SK-N-SH (cell line): ENCODE measurements around the gene DDIT4.

Experiments
- EZH2phosphoT487 ChIP-seq: fragments of 200-600 bp; sonication (generic); IDR thresholded peaks from 2 replicates; pipeline ENCODE4 v1.6.1; 2017; ENCODE audit warnings: low read depth, mixed run types, mild to moderate bottlenecking, antibody characterized with exemption, moderate library complexity, borderline replicate concordance
- JUND ChIP-seq: IDR thresholded peaks from 2 replicates; pipeline ENCODE4 v1.4.0; 2012
- MEF2A ChIP-seq: IDR thresholded peaks from 2 replicates; pipeline ENCODE4 v1.4.0; 2012; ENCODE audit warnings: low read depth, borderline replicate concordance
- MXI1 ChIP-seq: IDR thresholded peaks from 2 replicates; pipeline ENCODE4 v1.6.1; 2012; ENCODE audit warnings: mild to moderate bottlenecking, low read depth, low read length, improper control_type of control experiment
- RAD21 ChIP-seq: IDR thresholded peaks from 2 replicates; pipeline ENCODE4 v1.6.1; 2012; ENCODE audit warnings: mild to moderate bottlenecking, low read length
- RCOR1 ChIP-seq: fragments of 150-350 bp; IDR thresholded peaks from 2 replicates; pipeline ENCODE4 v1.6.1; 2017; ENCODE audit warnings: antibody characterized with exemption, low read length
- SIN3A ChIP-seq: IDR thresholded peaks from 2 replicates; pipeline ENCODE4 v1.6.1; 2012; ENCODE audit warnings: low read depth, mild to moderate bottlenecking, low read length, moderate library complexity, borderline replicate concordance
- TAF1 ChIP-seq: IDR thresholded peaks from 2 replicates; pipeline ENCODE4 v1.6.1; 2012; ENCODE audit warnings: low read depth, mild to moderate bottlenecking, low read length, moderate library complexity, borderline replicate concordance
- TF ChIP-seq, protein P1 (sequence below): fragments of 200-600 bp; sonication (generic); IDR thresholded peaks from 2 replicates; pipeline ENCODE4 v1.6.1; 2017; ENCODE audit warnings: antibody characterized with exemption, mild to moderate bottlenecking, moderate library complexity
- TF ChIP-seq, protein P2 (sequence below): IDR thresholded peaks from 2 replicates; pipeline ENCODE4 v1.6.1; 2012; ENCODE audit warnings: mild to moderate bottlenecking, low read depth, low read length, moderate library complexity
- TF ChIP-seq, protein P3 (sequence below): fragments of 150-350 bp; IDR thresholded peaks from 2 replicates; pipeline ENCODE4 v1.6.1; 2017; ENCODE audit warnings: antibody characterized with exemption, low read length, low read depth, borderline replicate concordance

DNA sequence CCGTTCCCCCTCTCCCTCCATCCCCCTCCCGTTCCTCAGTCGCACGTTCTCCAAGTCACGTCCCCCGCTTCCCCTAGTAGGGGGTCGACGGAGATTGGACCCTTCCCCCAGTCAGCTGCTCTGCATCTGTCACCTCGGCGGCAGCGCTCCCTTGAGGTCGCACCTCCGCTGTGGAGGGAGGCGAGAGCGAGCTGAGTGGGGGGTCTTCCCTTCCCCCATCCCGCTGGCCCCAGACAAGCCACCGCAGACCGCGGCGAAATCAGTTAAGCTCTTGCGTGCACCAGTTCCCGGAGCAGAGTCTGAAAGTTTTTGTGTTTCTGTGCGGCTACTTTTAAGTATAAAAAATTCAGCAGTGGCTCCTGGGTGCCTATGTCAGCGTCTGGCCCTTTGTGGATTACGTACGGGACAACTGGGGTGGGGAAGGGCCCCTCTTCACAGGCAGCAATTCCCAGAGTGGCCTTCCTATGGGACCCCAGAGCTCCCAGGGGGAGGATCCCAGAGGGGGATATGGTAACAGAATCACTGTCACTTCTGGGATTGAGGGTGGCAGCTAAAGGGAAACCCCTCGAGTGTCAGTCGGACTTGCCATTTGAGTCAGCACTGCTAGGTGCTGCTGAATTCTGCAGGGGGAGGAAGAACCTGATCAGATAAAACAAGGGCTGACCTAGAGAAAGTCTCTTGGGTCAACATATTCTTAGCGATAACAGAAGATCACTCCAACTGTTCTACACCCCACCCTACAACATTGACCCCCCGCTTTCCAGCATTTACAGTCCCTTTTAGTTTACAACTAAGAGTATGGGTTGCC is 12.5 kb upstream of the DDIT4 start:
- TF ChIP-seq, protein P1, sequence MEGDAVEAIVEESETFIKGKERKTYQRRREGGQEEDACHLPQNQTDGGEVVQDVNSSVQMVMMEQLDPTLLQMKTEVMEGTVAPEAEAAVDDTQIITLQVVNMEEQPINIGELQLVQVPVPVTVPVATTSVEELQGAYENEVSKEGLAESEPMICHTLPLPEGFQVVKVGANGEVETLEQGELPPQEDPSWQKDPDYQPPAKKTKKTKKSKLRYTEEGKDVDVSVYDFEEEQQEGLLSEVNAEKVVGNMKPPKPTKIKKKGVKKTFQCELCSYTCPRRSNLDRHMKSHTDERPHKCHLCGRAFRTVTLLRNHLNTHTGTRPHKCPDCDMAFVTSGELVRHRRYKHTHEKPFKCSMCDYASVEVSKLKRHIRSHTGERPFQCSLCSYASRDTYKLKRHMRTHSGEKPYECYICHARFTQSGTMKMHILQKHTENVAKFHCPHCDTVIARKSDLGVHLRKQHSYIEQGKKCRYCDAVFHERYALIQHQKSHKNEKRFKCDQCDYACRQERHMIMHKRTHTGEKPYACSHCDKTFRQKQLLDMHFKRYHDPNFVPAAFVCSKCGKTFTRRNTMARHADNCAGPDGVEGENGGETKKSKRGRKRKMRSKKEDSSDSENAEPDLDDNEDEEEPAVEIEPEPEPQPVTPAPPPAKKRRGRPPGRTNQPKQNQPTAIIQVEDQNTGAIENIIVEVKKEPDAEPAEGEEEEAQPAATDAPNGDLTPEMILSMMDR, result no peak; the same call in 1 of the 2 replicates
- no peak; the same call in 1 of the 2 replicates for TF ChIP-seq SIN3A
- TF ChIP-seq JUND, result no peak
- TF ChIP-seq RAD21, result no peak
- TF ChIP-seq RCOR1, result 0 out of 2 replicates have a peak, but pooled peaks have one; percentile 7
- TF ChIP-seq, protein P2, sequence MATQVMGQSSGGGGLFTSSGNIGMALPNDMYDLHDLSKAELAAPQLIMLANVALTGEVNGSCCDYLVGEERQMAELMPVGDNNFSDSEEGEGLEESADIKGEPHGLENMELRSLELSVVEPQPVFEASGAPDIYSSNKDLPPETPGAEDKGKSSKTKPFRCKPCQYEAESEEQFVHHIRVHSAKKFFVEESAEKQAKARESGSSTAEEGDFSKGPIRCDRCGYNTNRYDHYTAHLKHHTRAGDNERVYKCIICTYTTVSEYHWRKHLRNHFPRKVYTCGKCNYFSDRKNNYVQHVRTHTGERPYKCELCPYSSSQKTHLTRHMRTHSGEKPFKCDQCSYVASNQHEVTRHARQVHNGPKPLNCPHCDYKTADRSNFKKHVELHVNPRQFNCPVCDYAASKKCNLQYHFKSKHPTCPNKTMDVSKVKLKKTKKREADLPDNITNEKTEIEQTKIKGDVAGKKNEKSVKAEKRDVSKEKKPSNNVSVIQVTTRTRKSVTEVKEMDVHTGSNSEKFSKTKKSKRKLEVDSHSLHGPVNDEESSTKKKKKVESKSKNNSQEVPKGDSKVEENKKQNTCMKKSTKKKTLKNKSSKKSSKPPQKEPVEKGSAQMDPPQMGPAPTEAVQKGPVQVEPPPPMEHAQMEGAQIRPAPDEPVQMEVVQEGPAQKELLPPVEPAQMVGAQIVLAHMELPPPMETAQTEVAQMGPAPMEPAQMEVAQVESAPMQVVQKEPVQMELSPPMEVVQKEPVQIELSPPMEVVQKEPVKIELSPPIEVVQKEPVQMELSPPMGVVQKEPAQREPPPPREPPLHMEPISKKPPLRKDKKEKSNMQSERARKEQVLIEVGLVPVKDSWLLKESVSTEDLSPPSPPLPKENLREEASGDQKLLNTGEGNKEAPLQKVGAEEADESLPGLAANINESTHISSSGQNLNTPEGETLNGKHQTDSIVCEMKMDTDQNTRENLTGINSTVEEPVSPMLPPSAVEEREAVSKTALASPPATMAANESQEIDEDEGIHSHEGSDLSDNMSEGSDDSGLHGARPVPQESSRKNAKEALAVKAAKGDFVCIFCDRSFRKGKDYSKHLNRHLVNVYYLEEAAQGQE, result no peak
- no peak; the same call in 1 of the 2 replicates for TF ChIP-seq MXI1
- no peak for TF ChIP-seq EZH2phosphoT487
- 0 out of 2 replicates have a peak, but pooled peaks have one; percentile 27 for TF ChIP-seq TAF1
- TF ChIP-seq, protein P3, sequence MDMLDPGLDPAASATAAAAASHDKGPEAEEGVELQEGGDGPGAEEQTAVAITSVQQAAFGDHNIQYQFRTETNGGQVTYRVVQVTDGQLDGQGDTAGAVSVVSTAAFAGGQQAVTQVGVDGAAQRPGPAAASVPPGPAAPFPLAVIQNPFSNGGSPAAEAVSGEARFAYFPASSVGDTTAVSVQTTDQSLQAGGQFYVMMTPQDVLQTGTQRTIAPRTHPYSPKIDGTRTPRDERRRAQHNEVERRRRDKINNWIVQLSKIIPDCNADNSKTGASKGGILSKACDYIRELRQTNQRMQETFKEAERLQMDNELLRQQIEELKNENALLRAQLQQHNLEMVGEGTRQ, result no peak
- TF ChIP-seq MEF2A, result no peak
